NCI-H1436 treated with DMSO at 0.1 percent for 48 hours (cell line): ENCODE data around the gene ATXN7L1.

ENCODE experiments used
- DNase-seq: peaks from one replicate; lab custom pipeline; 2025; lab: John Stamatoyannopoulos, UW

ATXN7L1 gene

GRCh38 chr7:105674200-105674920, 202.0 kb downstream of the ATXN7L1 start:
- no peak for DNase-seq

GRCh38 chr7:105673367-105674084, 202.9 kb downstream of the ATXN7L1 start:
- no peak for DNase-seq

GRCh38 chr7:105672801-105673200, 203.6 kb downstream of the ATXN7L1 start:
- DNase-seq: no peak

- DNase-seq: no peak
Measured at GRCh38 chr7:105666324-105666723, 210.1 kb downstream of the ATXN7L1 start.

GRCh38 chr7:105665684-105666083, 210.7 kb downstream of the ATXN7L1 start:
- no peak for DNase-seq

GRCh38 chr7:105664816-105665525, 211.4 kb downstream of the ATXN7L1 start:
- no peak for DNase-seq

GRCh38 chr7:105662998-105663397, 213.4 kb downstream of the ATXN7L1 start:
- no peak for DNase-seq

GRCh38 chr7:105661625-105662024, 214.8 kb downstream of the ATXN7L1 start:
- no peak for DNase-seq

- no peak for DNase-seq
Measured at GRCh38 chr7:105656922-105657521, 219.4 kb downstream of the ATXN7L1 start.

GRCh38 chr7:105655500-105656380, 220.7 kb downstream of the ATXN7L1 start:
- DNase-seq: no peak

GRCh38 chr7:105655067-105655466, 221.3 kb downstream of the ATXN7L1 start:
- no peak for DNase-seq

GRCh38 chr7:105654095-105654686, 222.2 kb downstream of the ATXN7L1 start:
- no peak for DNase-seq

GRCh38 chr7:105653441-105654005, 222.9 kb downstream of the ATXN7L1 start:
- no peak for DNase-seq

GRCh38 chr7:105652359-105652993, 223.9 kb downstream of the ATXN7L1 start:
- no peak for DNase-seq

GRCh38 chr7:105651798-105652197, 224.6 kb downstream of the ATXN7L1 start:
- DNase-seq: no peak

- no peak for DNase-seq
Measured at GRCh38 chr7:105650382-105650970, 225.9 kb downstream of the ATXN7L1 start.

- no peak for DNase-seq
Measured at GRCh38 chr7:105649727-105650381, 226.5 kb downstream of the ATXN7L1 start.

GRCh38 chr7:105648561-105649401, 227.6 kb downstream of the ATXN7L1 start:
- peak; percentile 44 for DNase-seq
